PC-3 (cell line): ENCODE data around the gene MS4A13. TPM values are rescaled to one million over a fixed set of nuclear protein-coding genes. Genes with fewer than 3 reads are reported as not detected.

Experiments used
- ATAC-seq: fragments of 200-7000 bp; cut with Tn5 transposase; 2 replicates; pipeline ENCODE4 v1.9.1; 2020; ENCODE audit warnings: mild to moderate bottlenecking, moderate library complexity
- BruUV-seq: library from RNA; stranded (reverse); fragments of 400-500 nt; replicated peaks from 2 replicates; lab custom pipeline; 2021; lab: Mats Ljungman, UMichigan
- CTCF ChIA-PET: fragments of 300-600 bp; sonication (Branson Sonifier 250); formaldehyde crosslinking; loops from one replicate; lab custom pipeline; 2022; ENCODE audit warnings: antibody characterized with exemption; lab: Charles Lee
- POLR2A ChIA-PET: fragments of 300-600 bp; sonication (Branson Sonifier 250); formaldehyde crosslinking; loops from one replicate; lab custom pipeline; 2022; ENCODE audit warnings: antibody characterized with exemption; ENCODE audit not compliant: unreplicated experiment; lab: Charles Lee
- DNase-seq: peaks from one replicate; pipeline ENCODE4 v3.0.0-alpha.2; 2015
- H2AFZ ChIP-seq: fragments of 300-600 bp; sonication (generic); 2 replicates; pipeline ENCODE4 v1.6.0; 2016; ENCODE audit warnings: antibody characterized with exemption, low read length
- H3F3A ChIP-seq: fragments of 300-600 bp; sonication (generic); one replicate; pipeline ENCODE4 v1.6.0; 2017; ENCODE audit warnings: antibody characterized with exemption, low read length, control low read depth, mild to moderate bottlenecking; ENCODE audit not compliant: unreplicated experiment
- H3K27ac ChIP-seq: fragments of 300-600 bp; sonication (generic); 2 replicates; pipeline ENCODE4 v1.5.1; 2016; ENCODE audit warnings: mild to moderate bottlenecking, low read length
- H3K27me3 ChIP-seq: fragments of 300-600 bp; sonication (generic); 2 replicates; pipeline ENCODE4 v1.6.1; 2016; ENCODE audit warnings: low read length, mixed read lengths
- H3K36me3 ChIP-seq: fragments of 300-600 bp; sonication (generic); 2 replicates; pipeline ENCODE4 v1.6.1; 2016; ENCODE audit warnings: low read depth, mixed run types, low read length, mixed read lengths
- H3K4me1 ChIP-seq: fragments of 300-600 bp; sonication (generic); 2 replicates; pipeline ENCODE4 v1.5.1; 2016; ENCODE audit warnings: low read length; ENCODE audit not compliant: insufficient read depth
- H3K4me2 ChIP-seq: fragments of 300-600 bp; sonication (generic); 2 replicates; pipeline ENCODE4 v1.6.0; 2016; ENCODE audit warnings: low read length
- H3K4me3 ChIP-seq: fragments of 300-600 bp; sonication (generic); 2 replicates; pipeline ENCODE4 v1.5.1; 2016; ENCODE audit warnings: mild to moderate bottlenecking, low read length, mixed read lengths
- H3K79me2 ChIP-seq: fragments of 300-600 bp; sonication (generic); 2 replicates; pipeline ENCODE4 v1.6.1; 2017; ENCODE audit warnings: low read length, mixed read lengths
- H3K9ac ChIP-seq: fragments of 300-600 bp; sonication (generic); 2 replicates; pipeline ENCODE4 v1.6.0; 2016; ENCODE audit warnings: mild to moderate bottlenecking, low read length
- H3K9me2 ChIP-seq: fragments of 300-600 bp; sonication (generic); replicated peaks from 2 replicates; pipeline ENCODE4 v1.6.1; 2016; ENCODE audit warnings: mixed run types, low read length, mixed read lengths
- H3K9me3 ChIP-seq: fragments of 300-600 bp; sonication (generic); 2 replicates; pipeline ENCODE4 v1.6.1; 2016; ENCODE audit warnings: low read length, mixed read lengths
- H4K20me1 ChIP-seq: fragments of 300-600 bp; sonication (generic); 2 replicates; pipeline ENCODE4 v1.6.1; 2016; ENCODE audit warnings: low read length, mixed read lengths
- EZH2 ChIP-seq: fragments of 300-600 bp; sonication (generic); IDR thresholded peaks from one replicate; pipeline ENCODE4 v1.6.1; 2017; ENCODE audit warnings: antibody characterized with exemption, mild to moderate bottlenecking, low read length; ENCODE audit not compliant: unreplicated experiment
- EZH2phosphoT487 ChIP-seq: fragments of 300-600 bp; sonication (generic); IDR thresholded peaks from 2 replicates; pipeline ENCODE4 v1.6.1; 2018; ENCODE audit warnings: mild to moderate bottlenecking, antibody characterized with exemption, low read length, borderline replicate concordance
- intact Hi-C: fragments of 100-400 bp; cut with micrococcal nuclease; formaldehyde crosslinking; loops from 2 replicates; pipeline ENCODE4 v1.9.0; 2023
- total RNA-seq: library from RNA; depleted of rRNA; stranded (reverse); fragments of >200 nt; gene quantifications from 2 replicates; pipeline ENCODE4 v1.2.3, GENCODE V29; 2014
- TF ChIP-seq, protein P1 (sequence below): fragments of 300-600 bp; sonication (generic); conservative IDR thresholded peaks from 2 replicates; pipeline ENCODE4 v1.5.1; 2017; ENCODE audit warnings: antibody characterized with exemption, low read depth, mild to moderate bottlenecking, low read length

MS4A13 gene
- total RNA-seq, 1 experiment from 2014 or later: not detected

DNA sequence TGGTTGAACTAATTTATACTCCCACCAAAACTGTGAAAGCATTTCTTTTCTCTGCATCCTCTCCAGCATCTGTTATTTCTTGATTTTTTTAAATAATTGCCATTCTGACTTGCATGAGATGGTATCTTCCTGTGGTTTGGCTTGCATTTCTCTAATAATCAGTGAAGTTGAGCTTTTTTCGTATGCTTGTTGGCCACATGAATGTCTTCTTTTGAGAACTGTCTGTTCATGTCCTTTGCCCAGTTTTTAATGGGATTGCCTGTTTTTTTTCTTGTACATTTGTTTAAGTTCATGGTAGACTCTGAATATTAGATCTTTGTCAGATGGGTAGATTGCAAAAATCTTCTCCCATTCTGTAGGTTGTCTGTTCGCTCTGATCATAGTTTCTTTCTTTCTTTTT, 46.1 kb downstream of the MS4A13 start:
- DNase-seq (no peak), ATAC-seq (no peak)
- POLR2A ChIA-PET: no interaction called here
- Histone ChIP-seq H3K27me3 (peaks cover 5% of the 10 kb centered on the region; the same call in 1 of the 2 replicates), H3K9ac (no peak overlapping the region), H3K4me2 (no peak overlapping the region), H4K20me1 (no peaks in the 10 kb centered on the region), H3K9me2 (no peaks in the 10 kb centered on the region), H2AFZ (no peak overlapping the region), H3K36me3 (no peaks in the 10 kb centered on the region), H3K27ac (no peak overlapping the region), H3K9me3 (no peaks in the 10 kb centered on the region), H3F3A (no peaks in the 10 kb centered on the region), H3K79me2 (no peaks in the 10 kb centered on the region), H3K4me1 (no peaks in the 10 kb centered on the region), H3K4me3 (no peak overlapping the region)
- no TSS peak for BruUV-seq
- CTCF ChIA-PET: no interaction called here
- intact Hi-C loops: no loop called here
- TF ChIP-seq, protein P1, sequence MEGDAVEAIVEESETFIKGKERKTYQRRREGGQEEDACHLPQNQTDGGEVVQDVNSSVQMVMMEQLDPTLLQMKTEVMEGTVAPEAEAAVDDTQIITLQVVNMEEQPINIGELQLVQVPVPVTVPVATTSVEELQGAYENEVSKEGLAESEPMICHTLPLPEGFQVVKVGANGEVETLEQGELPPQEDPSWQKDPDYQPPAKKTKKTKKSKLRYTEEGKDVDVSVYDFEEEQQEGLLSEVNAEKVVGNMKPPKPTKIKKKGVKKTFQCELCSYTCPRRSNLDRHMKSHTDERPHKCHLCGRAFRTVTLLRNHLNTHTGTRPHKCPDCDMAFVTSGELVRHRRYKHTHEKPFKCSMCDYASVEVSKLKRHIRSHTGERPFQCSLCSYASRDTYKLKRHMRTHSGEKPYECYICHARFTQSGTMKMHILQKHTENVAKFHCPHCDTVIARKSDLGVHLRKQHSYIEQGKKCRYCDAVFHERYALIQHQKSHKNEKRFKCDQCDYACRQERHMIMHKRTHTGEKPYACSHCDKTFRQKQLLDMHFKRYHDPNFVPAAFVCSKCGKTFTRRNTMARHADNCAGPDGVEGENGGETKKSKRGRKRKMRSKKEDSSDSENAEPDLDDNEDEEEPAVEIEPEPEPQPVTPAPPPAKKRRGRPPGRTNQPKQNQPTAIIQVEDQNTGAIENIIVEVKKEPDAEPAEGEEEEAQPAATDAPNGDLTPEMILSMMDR: no peak
- no peak for TF ChIP-seq EZH2phosphoT487
- TF ChIP-seq EZH2: no peak

DNA sequence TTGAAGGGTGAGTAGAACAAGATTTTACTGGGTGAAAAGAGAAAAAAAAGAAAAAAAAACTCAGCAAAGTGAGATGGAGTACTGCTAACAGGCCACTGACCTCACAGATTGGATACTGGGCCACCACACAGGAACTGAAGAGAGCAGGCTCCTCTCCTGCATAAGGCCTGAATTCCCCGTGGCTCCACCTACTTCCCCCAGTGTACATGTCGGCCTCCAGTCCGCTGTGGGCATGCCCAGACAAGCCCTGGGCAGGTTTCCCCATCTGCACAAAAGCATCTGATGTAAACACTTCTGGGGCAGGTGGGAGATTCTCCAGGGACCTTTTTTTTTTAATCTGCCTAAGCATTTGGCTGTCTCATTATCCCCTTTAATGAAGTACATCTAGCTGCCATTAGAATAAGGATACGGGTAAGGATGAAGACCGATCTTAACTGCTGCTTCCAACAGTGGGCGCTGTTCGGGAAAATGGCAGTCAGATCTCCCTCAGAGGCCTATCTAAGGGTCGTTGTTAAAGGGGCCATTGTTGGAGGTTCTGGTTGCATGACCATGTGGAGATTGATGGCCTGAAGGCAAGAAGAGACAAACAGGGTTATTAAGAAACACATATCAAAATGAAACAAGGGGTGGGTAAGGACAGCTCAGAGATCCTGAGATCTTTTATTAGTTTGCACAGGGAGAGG, 48.5 kb downstream of the MS4A13 start:
- H3K9ac ChIP-seq: no peak overlapping the region
- H3K36me3 ChIP-seq: no peaks in the 10 kb centered on the region
- DNase-seq (no peak), ATAC-seq (no peak)
- no peaks in the 10 kb centered on the region for H3K4me1 ChIP-seq
- intact Hi-C loops: no loop called here
- no peak overlapping the region for H3K4me2 ChIP-seq
- POLR2A ChIA-PET: no interaction called here
- no peaks in the 10 kb centered on the region for H3F3A ChIP-seq
- H3K9me3 ChIP-seq: no peaks in the 10 kb centered on the region
- CTCF ChIA-PET: no interaction called here
- H2AFZ ChIP-seq: no peak overlapping the region
- H3K27ac ChIP-seq: no peak overlapping the region
- no TSS peak for BruUV-seq
- no peak overlapping the region for H3K4me3 ChIP-seq
- H3K79me2 ChIP-seq: no peaks in the 10 kb centered on the region
- no peaks in the 10 kb centered on the region for H4K20me1 ChIP-seq
- no peaks in the 10 kb centered on the region for H3K9me2 ChIP-seq
- H3K27me3 ChIP-seq: peaks cover 5% of the 10 kb centered on the region; the same call in 1 of the 2 replicates
- TF ChIP-seq, protein P1: 0 out of 2 replicates have a peak, but pooled peaks have one; percentile 23
- no peak for TF ChIP-seq EZH2

DNA sequence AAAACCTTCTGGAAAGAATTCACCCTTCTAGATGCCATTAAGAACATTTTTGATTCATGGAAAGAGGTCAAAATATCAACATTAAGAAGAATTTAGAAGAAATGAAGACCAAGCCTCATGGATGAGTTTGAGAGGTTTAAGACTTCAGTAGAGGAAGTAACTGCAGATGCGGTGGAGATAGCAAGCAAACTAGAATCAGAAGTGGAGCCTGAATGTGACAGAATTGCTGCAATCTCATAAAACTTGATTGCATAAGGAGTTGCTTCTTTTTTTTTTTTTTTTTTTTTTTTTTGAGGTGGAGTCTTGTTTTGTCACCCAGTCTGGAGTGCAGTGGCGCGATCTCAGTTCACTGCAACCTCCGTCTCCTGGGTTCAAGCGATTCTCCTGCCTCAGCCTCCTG, 51.6 kb downstream of the MS4A13 start:
- no peak for TF ChIP-seq EZH2phosphoT487
- TF ChIP-seq EZH2: no peak
- TF ChIP-seq, protein P1: no peak

More for the DNA sequence above, 51.6 kb downstream of the MS4A13 start:
- H3K27me3 ChIP-seq: peaks cover 4% of the 10 kb centered on the region; the same call in 1 of the 2 replicates
- H3K4me2 ChIP-seq: no peak overlapping the region
- no peak overlapping the region for H2AFZ ChIP-seq
- DNase-seq (no peak), ATAC-seq (no peak)
- ChIA-PET CTCF (no interaction called here), POLR2A (no interaction called here)
- H3F3A ChIP-seq: no peaks in the 10 kb centered on the region
- H4K20me1 ChIP-seq: no peaks in the 10 kb centered on the region
- H3K4me3 ChIP-seq: no peak overlapping the region
- no peaks in the 10 kb centered on the region for H3K79me2 ChIP-seq
- H3K4me1 ChIP-seq: no peaks in the 10 kb centered on the region
- no TSS peak for BruUV-seq
- no peaks in the 10 kb centered on the region for H3K9me2 ChIP-seq
- H3K9ac ChIP-seq: no peak overlapping the region
- no peaks in the 10 kb centered on the region; the same call in 1 of the 2 replicates for H3K9me3 ChIP-seq
- no peak overlapping the region for H3K27ac ChIP-seq
- intact Hi-C loops: no loop called here
- H3K36me3 ChIP-seq: no peaks in the 10 kb centered on the region
